ENCODE results near the gene ITFG1. TPM values are rescaled to one million over a fixed set of nuclear protein-coding genes. Genes with fewer than 3 reads are reported as not detected.

Gene ITFG1
- total RNA-seq, 1 experiment from 2014 or later = 18.0 TPM

DNA sequence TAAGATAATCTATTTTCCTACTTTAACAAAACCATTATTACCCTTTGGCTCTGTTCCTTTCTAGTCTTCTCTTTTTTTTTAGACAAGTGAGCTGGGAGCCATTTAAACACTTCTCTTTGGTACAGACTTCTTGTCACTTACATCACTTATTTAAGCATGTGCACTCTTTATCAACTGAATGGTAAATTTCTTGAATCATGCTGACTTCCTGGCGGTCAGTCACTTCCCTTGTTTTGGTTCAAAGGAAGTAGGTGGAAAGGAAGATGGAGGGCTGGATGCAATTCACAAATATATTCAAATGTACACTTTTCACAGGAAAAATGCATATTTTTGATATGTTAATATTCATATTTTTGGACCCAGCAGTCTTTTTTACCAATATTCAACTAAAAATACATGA, 97.1 kb downstream of the ITFG1 start:
- H3K27ac Mint-ChIP-seq = no peak overlapping the region
- no peaks in the 10 kb centered on the region for H3K9me3 ChIP-seq (ENCODE audit: control insufficient read depth, low read depth, low read length)
- H4K5ac ChIP-seq (ENCODE audit: insufficient read length, low read depth, low read length) = no peak overlapping the region
- H2BK5ac ChIP-seq (ENCODE audit: insufficient read length, low read length) = no peak overlapping the region
- no peak overlapping the region for H2AK5ac ChIP-seq (ENCODE audit: insufficient read length, low read length)
- H3K79me2 ChIP-seq (ENCODE audit: insufficient read depth, low read length) = no peaks in the 10 kb centered on the region
- no peak overlapping the region for H3K9ac ChIP-seq (ENCODE audit: extremely low read depth, insufficient read length, low read length)
- no peak overlapping the region for H3K56ac ChIP-seq (ENCODE audit: insufficient read length, low read depth, low read length)
- no peak overlapping the region for H3K4ac ChIP-seq (ENCODE audit: low read depth, low read length)
- DNase-seq = no peak
- H2AFZ ChIP-seq (ENCODE audit: low read length) = no peak overlapping the region
- no peak overlapping the region for H2BK120ac ChIP-seq (ENCODE audit: low read depth, low read length, poor library complexity, severe bottlenecking)
- no peak overlapping the region for H4K8ac ChIP-seq (replicated peaks; ENCODE audit: insufficient read length, low read depth, low read length)
- WGBS (ENCODE audit: extremely low coverage, insufficient read length, low lambda C conversion rate) = no CpG with 5 or more reads among the region's 1 CpG
- peaks cover 6% of the 10 kb centered on the region; the same call in 1 of the 2 replicates for H3K4me1 ChIP-seq (ENCODE audit: insufficient read depth, low read length)
- H3K14ac ChIP-seq (ENCODE audit: insufficient read depth, low read length) = no peak overlapping the region
- H3K4me2 ChIP-seq (ENCODE audit: insufficient read depth, insufficient read length, low read length) = no peak overlapping the region
- no peak overlapping the region for H3K18ac ChIP-seq (ENCODE audit: insufficient read length, low read depth, low read length)
- H3K23me2 ChIP-seq (ENCODE audit: insufficient read length, low read depth, low read length, poor library complexity, severe bottlenecking) = no peaks in the 10 kb centered on the region
- no peaks in the 10 kb centered on the region for H3K36me3 Mint-ChIP-seq (ENCODE audit: insufficient read depth in 1 of 3, low read depth in 3 of 3)
- H2BK12ac ChIP-seq (ENCODE audit: insufficient read length, low read depth, low read length) = no peak overlapping the region
- TF ChIP-seq, protein P1, sequence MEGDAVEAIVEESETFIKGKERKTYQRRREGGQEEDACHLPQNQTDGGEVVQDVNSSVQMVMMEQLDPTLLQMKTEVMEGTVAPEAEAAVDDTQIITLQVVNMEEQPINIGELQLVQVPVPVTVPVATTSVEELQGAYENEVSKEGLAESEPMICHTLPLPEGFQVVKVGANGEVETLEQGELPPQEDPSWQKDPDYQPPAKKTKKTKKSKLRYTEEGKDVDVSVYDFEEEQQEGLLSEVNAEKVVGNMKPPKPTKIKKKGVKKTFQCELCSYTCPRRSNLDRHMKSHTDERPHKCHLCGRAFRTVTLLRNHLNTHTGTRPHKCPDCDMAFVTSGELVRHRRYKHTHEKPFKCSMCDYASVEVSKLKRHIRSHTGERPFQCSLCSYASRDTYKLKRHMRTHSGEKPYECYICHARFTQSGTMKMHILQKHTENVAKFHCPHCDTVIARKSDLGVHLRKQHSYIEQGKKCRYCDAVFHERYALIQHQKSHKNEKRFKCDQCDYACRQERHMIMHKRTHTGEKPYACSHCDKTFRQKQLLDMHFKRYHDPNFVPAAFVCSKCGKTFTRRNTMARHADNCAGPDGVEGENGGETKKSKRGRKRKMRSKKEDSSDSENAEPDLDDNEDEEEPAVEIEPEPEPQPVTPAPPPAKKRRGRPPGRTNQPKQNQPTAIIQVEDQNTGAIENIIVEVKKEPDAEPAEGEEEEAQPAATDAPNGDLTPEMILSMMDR (conservative IDR thresholded peaks at IDR 0.05) = no peak
- no peak overlapping the region; a peak in 1 of 5 replicates for H3K4me3 Mint-ChIP-seq
- no peak overlapping the region for H3K27ac ChIP-seq (ENCODE audit: insufficient read length, low read depth, low read length)
- H4K91ac ChIP-seq (ENCODE audit: insufficient read length, low read depth, low read length) = no peak overlapping the region
- no peak overlapping the region for H2BK20ac ChIP-seq (ENCODE audit: low read depth, low read length, poor library complexity, severe bottlenecking)
- H3K23ac ChIP-seq (ENCODE audit: insufficient read length, low read depth, low read length) = no peak overlapping the region
- H2BK15ac ChIP-seq (ENCODE audit: low read depth, low read length) = no peak overlapping the region
- H3K9me3 Mint-ChIP-seq = no peaks in the 10 kb centered on the region
- no peaks in the 10 kb centered on the region for H3K79me1 ChIP-seq (ENCODE audit: insufficient read depth, low read depth, low read length, poor library complexity, severe bottlenecking)
- peaks cover 38% of the 10 kb centered on the region in 2 experiments for H3K4me1 Mint-ChIP-seq
- H3T11ph ChIP-seq (ENCODE audit: low read length) = no peak overlapping the region
- H3K27me3 Mint-ChIP-seq (ENCODE audit: low read depth) = peaks cover 4% of the 10 kb centered on the region; the same call in 1 of the 2 replicates
- H4K20me1 ChIP-seq (ENCODE audit: control insufficient read depth, insufficient read depth, insufficient read length) = no peaks in the 10 kb centered on the region
- H3K27me3 ChIP-seq (ENCODE audit: insufficient read depth, low read length) = no peaks in the 10 kb centered on the region
